ENCODE data around the gene ALPP. TPM values are rescaled to one million over a fixed set of nuclear protein-coding genes. Genes with fewer than 3 reads are reported as not detected.

Gene ALPP
- total RNA-seq, 1 experiment from 2014 or later, result 0.20 TPM

DNA sequence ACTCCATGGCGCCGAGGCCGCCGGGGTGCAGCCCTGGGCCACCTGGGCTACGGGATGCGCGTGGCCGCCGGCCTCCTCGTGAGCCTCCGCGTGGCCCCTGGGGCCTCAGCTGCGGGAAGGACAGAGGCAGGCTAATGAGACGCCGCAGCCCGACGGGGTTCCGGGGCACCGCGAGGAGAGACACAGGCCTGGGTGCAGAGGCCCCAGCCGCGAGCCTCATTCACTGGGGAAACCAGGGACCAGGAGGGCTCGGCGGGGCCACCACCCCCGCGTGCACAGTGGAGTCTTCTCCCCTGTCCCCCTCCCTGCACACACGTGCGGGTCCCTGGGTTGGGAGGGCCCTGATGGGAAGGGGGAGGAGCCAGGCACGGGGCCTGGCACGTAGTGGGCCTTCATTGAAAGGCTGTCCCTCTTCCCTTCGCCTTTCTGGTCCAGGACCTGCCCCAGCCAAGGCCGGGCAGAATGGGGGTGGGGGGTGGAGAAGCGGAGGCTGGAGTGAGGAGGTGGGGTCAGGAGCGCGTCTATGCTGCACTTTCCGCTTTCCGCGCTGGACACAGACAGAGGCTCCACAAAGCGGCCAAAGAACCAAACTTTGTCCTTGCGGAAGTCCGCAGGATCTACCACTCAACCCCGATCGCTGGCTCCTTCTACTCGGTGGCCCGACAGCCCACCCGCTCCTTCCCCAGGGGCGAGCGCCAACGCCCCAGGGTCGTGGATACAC is 9.1 kb downstream of the ALPP start:
- no peak overlapping the region for H4K91ac ChIP-seq (ENCODE audit: insufficient read length, low read depth, low read length)
- H3K4me3 Mint-ChIP-seq, result peak overlapping the region; percentile 64 to 78

More for the DNA sequence above, 9.1 kb downstream of the ALPP start:
- no peaks in the 10 kb centered on the region for H4K20me1 ChIP-seq (ENCODE audit: control insufficient read depth, insufficient read depth, insufficient read length)
- H3K27ac ChIP-seq (ENCODE audit: insufficient read length, low read depth, low read length), result no peak overlapping the region
- H4K5ac ChIP-seq (ENCODE audit: insufficient read length, low read depth, low read length), result no peak overlapping the region
- H3K27ac Mint-ChIP-seq, result no peak overlapping the region
- H2AFZ ChIP-seq (ENCODE audit: low read length), result no peak overlapping the region
- TF ChIP-seq, protein P1, sequence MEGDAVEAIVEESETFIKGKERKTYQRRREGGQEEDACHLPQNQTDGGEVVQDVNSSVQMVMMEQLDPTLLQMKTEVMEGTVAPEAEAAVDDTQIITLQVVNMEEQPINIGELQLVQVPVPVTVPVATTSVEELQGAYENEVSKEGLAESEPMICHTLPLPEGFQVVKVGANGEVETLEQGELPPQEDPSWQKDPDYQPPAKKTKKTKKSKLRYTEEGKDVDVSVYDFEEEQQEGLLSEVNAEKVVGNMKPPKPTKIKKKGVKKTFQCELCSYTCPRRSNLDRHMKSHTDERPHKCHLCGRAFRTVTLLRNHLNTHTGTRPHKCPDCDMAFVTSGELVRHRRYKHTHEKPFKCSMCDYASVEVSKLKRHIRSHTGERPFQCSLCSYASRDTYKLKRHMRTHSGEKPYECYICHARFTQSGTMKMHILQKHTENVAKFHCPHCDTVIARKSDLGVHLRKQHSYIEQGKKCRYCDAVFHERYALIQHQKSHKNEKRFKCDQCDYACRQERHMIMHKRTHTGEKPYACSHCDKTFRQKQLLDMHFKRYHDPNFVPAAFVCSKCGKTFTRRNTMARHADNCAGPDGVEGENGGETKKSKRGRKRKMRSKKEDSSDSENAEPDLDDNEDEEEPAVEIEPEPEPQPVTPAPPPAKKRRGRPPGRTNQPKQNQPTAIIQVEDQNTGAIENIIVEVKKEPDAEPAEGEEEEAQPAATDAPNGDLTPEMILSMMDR (conservative IDR thresholded peaks at IDR 0.05), result no peak
- H2BK15ac ChIP-seq (ENCODE audit: low read depth, low read length), result no peak overlapping the region
- H3K56ac ChIP-seq (ENCODE audit: insufficient read length, low read depth, low read length), result no peak overlapping the region
- H3K27me3 ChIP-seq (ENCODE audit: insufficient read depth, low read length), result peaks cover 38% of the 10 kb centered on the region; the same call in 1 of the 2 replicates
- H3K4me1 Mint-ChIP-seq, result peaks cover 30 to 41% of the 10 kb centered on the region in 2 experiments
- peaks cover 23% of the 10 kb centered on the region for H3K23me2 ChIP-seq (ENCODE audit: insufficient read length, low read depth, low read length, poor library complexity, severe bottlenecking)
- peaks cover 2 to 3% of the 10 kb centered on the region in 2 experiments; a peak in 2 of 5 replicates for H3K9me3 Mint-ChIP-seq
- H3K4ac ChIP-seq (ENCODE audit: low read depth, low read length), result no peak overlapping the region
- H3K79me2 ChIP-seq (ENCODE audit: insufficient read depth, low read length), result no peaks in the 10 kb centered on the region
- peaks cover 94% of the 10 kb centered on the region for H3K27me3 Mint-ChIP-seq (ENCODE audit: low read depth)
- no peak overlapping the region for H2BK120ac ChIP-seq (ENCODE audit: low read depth, low read length, poor library complexity, severe bottlenecking)
- no peak overlapping the region for H4K8ac ChIP-seq (replicated peaks; ENCODE audit: insufficient read length, low read depth, low read length)
- H3K9ac ChIP-seq (ENCODE audit: extremely low read depth, insufficient read length, low read length), result no peak overlapping the region
- no peak overlapping the region for H2BK5ac ChIP-seq (ENCODE audit: insufficient read length, low read length)
- H3T11ph ChIP-seq (ENCODE audit: low read length), result no peak overlapping the region
- H2AK5ac ChIP-seq (ENCODE audit: insufficient read length, low read length), result no peak overlapping the region
- H3K36me3 Mint-ChIP-seq (ENCODE audit: insufficient read depth in 1 of 3, low read depth in 3 of 3), result peaks cover 1 to 39% (median 9%) of the 10 kb centered on the region in 3 experiments; a peak in 5 of 7 replicates
- no peaks in the 10 kb centered on the region for H3K79me1 ChIP-seq (ENCODE audit: insufficient read depth, low read depth, low read length, poor library complexity, severe bottlenecking)
- DNase-seq, result peak; percentile 63
- no CpG with 5 or more reads among the region's 50 CpGs for WGBS (ENCODE audit: extremely low coverage, insufficient read length, low lambda C conversion rate)
- no peak overlapping the region for H2BK12ac ChIP-seq (ENCODE audit: insufficient read length, low read depth, low read length)
- no peaks in the 10 kb centered on the region for H3K4me1 ChIP-seq (ENCODE audit: insufficient read depth, low read length)
- H3K14ac ChIP-seq (ENCODE audit: insufficient read depth, low read length), result no peak overlapping the region
- peak overlapping the region; percentile 71 for H3K4me2 ChIP-seq (ENCODE audit: insufficient read depth, insufficient read length, low read length)
- no peak overlapping the region for H2BK20ac ChIP-seq (ENCODE audit: low read depth, low read length, poor library complexity, severe bottlenecking)
- H3K23ac ChIP-seq (ENCODE audit: insufficient read length, low read depth, low read length), result no peak overlapping the region
- no peaks in the 10 kb centered on the region for H3K9me3 ChIP-seq (ENCODE audit: control insufficient read depth, low read depth, low read length)
- no peak overlapping the region for H3K18ac ChIP-seq (ENCODE audit: insufficient read length, low read depth, low read length)

All from H9 (cell line).